ENCODE data around the gene AP2M1.

GRCh38 chr3:184186902-184187207, 12.2 kb downstream of the AP2M1 start:
- no peak for TF ChIP-seq CTCF (IDR thresholded peaks at IDR 0.05; ENCODE audit: low read depth, low read length, missing input control)
- TF ChIP-seq JUND (IDR thresholded peaks at IDR 0.05) = no peak
- no peak for TF ChIP-seq MAX (IDR thresholded peaks at IDR 0.05)
- TF ChIP-seq RAD21 (IDR thresholded peaks at IDR 0.05) = no peak
- no peak for TF ChIP-seq SP1 (IDR thresholded peaks at IDR 0.05)
- TF ChIP-seq RXRA (IDR thresholded peaks at IDR 0.05) = no peak
- no peak for TF ChIP-seq EGR1 (IDR thresholded peaks at IDR 0.05; ENCODE audit: low read depth in 2 of 2)
- no peak for TF ChIP-seq TAF1 (conservative IDR thresholded peaks at IDR 0.05)
